HL-60 (cell line): Measurements from ENCODE around the gene EGLN1.

Experiments used
- DNase-seq, 2 experiments: peaks; one replicate each; pipeline ENCODE4 v3.0.0-alpha.2; 2010 to 2020; ENCODE audit warnings: low read depth in 1 of 2, low spot score in 1 of 2
- H3K27ac ChIP-seq: fragments of 250-450 bp; sonication (Bioruptor Pico); replicated peaks from 2 replicates; pipeline ENCODE4 v1.5.1; 2020; ENCODE audit warnings: mild to moderate bottlenecking, moderate library complexity
- H3K27me3 ChIP-seq: fragments of 250-450 bp; sonication (Bioruptor Pico); 2 replicates; pipeline ENCODE4 v1.5.1; 2021; ENCODE audit warnings: mild to moderate bottlenecking, moderate library complexity; ENCODE audit not compliant: insufficient read depth, poor library complexity, severe bottlenecking
- H3K4me3 ChIP-seq: replicated peaks from 2 replicates; pipeline ENCODE4 v1.5.1; 2011; ENCODE audit warnings: mild to moderate bottlenecking, control low read depth, low read length; ENCODE audit not compliant: insufficient read depth
- CTCF ChIP-seq: IDR thresholded peaks from one replicate; pipeline ENCODE4 v1.5.1; 2011; ENCODE audit warnings: low read length, control low read depth, inconsistent platforms; ENCODE audit not compliant: insufficient read depth
- GABPA ChIP-seq: IDR thresholded peaks from 2 replicates; pipeline ENCODE4 v1.6.1; 2012; ENCODE audit warnings: low read depth
- POLR2AphosphoS5 ChIP-seq: IDR thresholded peaks from 2 replicates; pipeline ENCODE4 v1.6.1; 2012; ENCODE audit warnings: low read depth
- REST ChIP-seq: IDR thresholded peaks from 2 replicates; pipeline ENCODE4 v1.6.1; 2012; ENCODE audit warnings: low read depth; ENCODE audit not compliant: insufficient replicate concordance
- SPI1 ChIP-seq: IDR thresholded peaks from 2 replicates; pipeline ENCODE4 v1.6.1; 2012; ENCODE audit warnings: low read depth, mild to moderate bottlenecking, borderline replicate concordance

Gene EGLN1

GRCh38 chr1:231332761-231333160 is 89.3 kb downstream of the EGLN1 start:
- H3K27me3 ChIP-seq, result no peaks in the 10 kb centered on the region
- TF ChIP-seq REST (no peak), SPI1 (no peak), GABPA (no peak), CTCF (no peak)
- no peak overlapping the region for H3K27ac ChIP-seq
- DNase-seq, result no peak
- H3K4me3 ChIP-seq, result no peak overlapping the region

- Histone ChIP-seq H3K4me3 (no peak overlapping the region), H3K27me3 (no peaks in the 10 kb centered on the region), H3K27ac (no peak overlapping the region)
- TF ChIP-seq CTCF (no peak), GABPA (no peak), POLR2AphosphoS5 (no peak), REST (no peak), SPI1 (no peak)
- no peak for DNase-seq
Measured at GRCh38 chr1:231329483-231329882, 92.6 kb downstream of the EGLN1 start.

- no peak for TF ChIP-seq CTCF
- no peak for TF ChIP-seq SPI1
- no peak for TF ChIP-seq POLR2AphosphoS5
- TF ChIP-seq REST, result no peak
- TF ChIP-seq GABPA, result no peak
- no peak for DNase-seq
- Histone ChIP-seq H3K27ac (no peak overlapping the region), H3K4me3 (no peak overlapping the region), H3K27me3 (no peaks in the 10 kb centered on the region)
Measured at GRCh38 chr1:231327617-231328016, 94.5 kb downstream of the EGLN1 start.
